Transverse colon (tissue), 4 donors: ENCODE results near the gene KIAA1614.

ENCODE experiments used
- CTCF ChIP-seq, 5 experiments: fragments of 200-600 bp in 3 of 5; fragments of 450-650 bp in 2 of 5; sonication (generic) in 3 of 5; IDR thresholded peaks; 1 replicate in 2 of 5; 2 replicates in 3 of 5; pipeline ENCODE4 v1.5.1; 2016 to 2017; ENCODE audit warnings: antibody characterized with exemption in 5 of 5, inconsistent platforms in 3 of 5, mild to moderate bottlenecking in 2 of 5, moderate library complexity in 1 of 5
- POLR2A ChIP-seq: fragments of 450-650 bp; IDR thresholded peaks from one replicate; pipeline ENCODE4 v1.6.1; 2016; ENCODE audit warnings: antibody characterized with exemption, mild to moderate bottlenecking, moderate library complexity
- POLR2AphosphoS5 ChIP-seq, 3 donors: sonication (generic); formaldehyde crosslinking; IDR thresholded peaks; one replicate each; pipeline ENCODE4 v1.6.1; 2016; ENCODE audit warnings: antibody characterized with exemption in 3 of 3

- TF ChIP-seq CTCF (IDR thresholded peaks at IDR 0.05) (no peak), POLR2AphosphoS5 (IDR thresholded peaks at IDR 0.05) (no peak), POLR2A (no peak)
Measured at GRCh38 chr1:180899262-180899661, 13.4 kb upstream of the KIAA1614 start.
